ENCODE data around the gene MAFG. TPM values are rescaled to one million over a fixed set of nuclear protein-coding genes. Genes with fewer than 3 reads are reported as not detected.

MAFG gene
- total RNA-seq, 2 donors from 2014 or later: 16.0 to 20.4 TPM

- Histone ChIP-seq H3K4me3 (no peak overlapping the region), H3K9me3 (no peaks in the 10 kb centered on the region), H3K27ac (no peak overlapping the region), H3K9ac (ENCODE audit: low read depth in 2 of 2, low read length in 2 of 2) (no peak overlapping the region), H3K4me1 (peaks cover 5% of the 10 kb centered on the region), H3K27me3 (no peaks in the 10 kb centered on the region), H3K36me3 (peaks cover 15% of the 10 kb centered on the region)
- DNase-seq: no peak
- intact Hi-C loops (cut with DNase I): no loop called here
- TF ChIP-seq, protein P1, sequence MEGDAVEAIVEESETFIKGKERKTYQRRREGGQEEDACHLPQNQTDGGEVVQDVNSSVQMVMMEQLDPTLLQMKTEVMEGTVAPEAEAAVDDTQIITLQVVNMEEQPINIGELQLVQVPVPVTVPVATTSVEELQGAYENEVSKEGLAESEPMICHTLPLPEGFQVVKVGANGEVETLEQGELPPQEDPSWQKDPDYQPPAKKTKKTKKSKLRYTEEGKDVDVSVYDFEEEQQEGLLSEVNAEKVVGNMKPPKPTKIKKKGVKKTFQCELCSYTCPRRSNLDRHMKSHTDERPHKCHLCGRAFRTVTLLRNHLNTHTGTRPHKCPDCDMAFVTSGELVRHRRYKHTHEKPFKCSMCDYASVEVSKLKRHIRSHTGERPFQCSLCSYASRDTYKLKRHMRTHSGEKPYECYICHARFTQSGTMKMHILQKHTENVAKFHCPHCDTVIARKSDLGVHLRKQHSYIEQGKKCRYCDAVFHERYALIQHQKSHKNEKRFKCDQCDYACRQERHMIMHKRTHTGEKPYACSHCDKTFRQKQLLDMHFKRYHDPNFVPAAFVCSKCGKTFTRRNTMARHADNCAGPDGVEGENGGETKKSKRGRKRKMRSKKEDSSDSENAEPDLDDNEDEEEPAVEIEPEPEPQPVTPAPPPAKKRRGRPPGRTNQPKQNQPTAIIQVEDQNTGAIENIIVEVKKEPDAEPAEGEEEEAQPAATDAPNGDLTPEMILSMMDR (IDR thresholded peaks at IDR 0.05): no peak
Measured at GRCh38 chr17:81888988-81889595, 38.4 kb downstream of the MAFG start.

GRCh38 chr17:81888105-81888987, 39.2 kb downstream of the MAFG start:
- no peak overlapping the region for H3K9ac ChIP-seq (ENCODE audit: low read depth in 2 of 2, low read length in 2 of 2)
- peaks cover 15% of the 10 kb centered on the region for H3K36me3 ChIP-seq

GRCh38 chr17:81885869-81886548, 41.5 kb downstream of the MAFG start:
- Histone ChIP-seq H3K9me3 (no peaks in the 10 kb centered on the region), H3K4me3 (no peak overlapping the region), H3K27ac (no peak overlapping the region), H3K36me3 (peaks cover 15% of the 10 kb centered on the region), H3K27me3 (no peaks in the 10 kb centered on the region), H3K9ac (ENCODE audit: low read depth in 2 of 2, low read length in 2 of 2) (no peak overlapping the region), H3K4me1 (peaks cover 5% of the 10 kb centered on the region)
- TF ChIP-seq, protein P1 (IDR thresholded peaks at IDR 0.05): no peak
- no peak for DNase-seq
- intact Hi-C loops (cut with DNase I): no loop called here

More at GRCh38 chr17:81888105-81888987, 39.2 kb downstream of the MAFG start:
- DNase-seq: no peak
- no peaks in the 10 kb centered on the region for H3K9me3 ChIP-seq
- TF ChIP-seq, protein P1 (IDR thresholded peaks at IDR 0.05): no peak
- intact Hi-C loops (cut with DNase I): no loop called here
- no peak overlapping the region for H3K27ac ChIP-seq
- H3K4me3 ChIP-seq: no peak overlapping the region
- H3K27me3 ChIP-seq: no peaks in the 10 kb centered on the region
- H3K4me1 ChIP-seq: peaks cover 5% of the 10 kb centered on the region

DNA sequence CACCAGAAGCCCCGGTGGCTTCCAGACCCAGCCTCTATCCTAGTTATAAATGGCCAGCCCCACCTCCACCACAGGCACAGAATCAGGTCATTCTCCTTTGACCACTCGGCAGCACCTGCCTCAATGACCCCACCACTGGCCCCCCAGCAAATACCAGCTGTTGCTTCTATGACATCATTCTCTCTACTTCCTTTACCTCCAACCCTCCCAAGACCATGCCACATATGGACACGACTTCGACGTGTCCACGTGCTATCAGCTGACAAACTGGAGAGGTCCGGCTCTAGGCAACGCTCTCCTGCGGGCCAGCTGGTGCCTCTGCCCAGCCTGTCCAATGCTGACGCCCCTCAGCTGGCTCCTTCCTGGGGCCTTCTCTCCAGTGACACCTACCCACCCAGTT, 42.1 kb downstream of the MAFG start:
- no peaks in the 10 kb centered on the region for H3K27me3 ChIP-seq
- H3K9ac ChIP-seq (ENCODE audit: low read depth in 2 of 2, low read length in 2 of 2): no peak overlapping the region
- peaks cover 5% of the 10 kb centered on the region for H3K4me1 ChIP-seq
- no peaks in the 10 kb centered on the region for H3K9me3 ChIP-seq
- TF ChIP-seq, protein P1 (IDR thresholded peaks at IDR 0.05): no peak
- H3K36me3 ChIP-seq: peaks cover 15% of the 10 kb centered on the region
- no peak overlapping the region for H3K27ac ChIP-seq
- no peak for DNase-seq
- intact Hi-C loops (cut with DNase I): no loop called here
- no peak overlapping the region for H3K4me3 ChIP-seq

- DNase-seq: no peak
- intact Hi-C loops (cut with DNase I): no loop called here
- TF ChIP-seq, protein P1 (IDR thresholded peaks at IDR 0.05): no peak
- Histone ChIP-seq H3K27ac (no peak overlapping the region), H3K27me3 (no peaks in the 10 kb centered on the region), H3K9ac (ENCODE audit: low read depth in 2 of 2, low read length in 2 of 2) (no peak overlapping the region), H3K4me3 (no peak overlapping the region), H3K9me3 (no peaks in the 10 kb centered on the region), H3K4me1 (no peaks in the 10 kb centered on the region), H3K36me3 (peaks cover 15% of the 10 kb centered on the region)
Measured at GRCh38 chr17:81884968-81885367, 42.6 kb downstream of the MAFG start.
